ENCODE measurements around the gene CTNNA3.

CTNNA3 gene

GRCh38 chr10:66307826-66308225 is 1388.2 kb downstream of the CTNNA3 start:
- Histone ChIP-seq H3K9ac (ENCODE audit: low read length) (no peak overlapping the region), H3K9me2 (replicated peaks; ENCODE audit: insufficient read depth, low read length) (no peaks in the 10 kb centered on the region), H3K27me3 (ENCODE audit: low read length) (no peaks in the 10 kb centered on the region), H3K36me3 (ENCODE audit: low read length) (no peaks in the 10 kb centered on the region), H3K9me3 (ENCODE audit: insufficient read depth, low read length) (no peaks in the 10 kb centered on the region), H3K27ac (ENCODE audit: low read depth, low read length) (no peak overlapping the region), H3K4me3 (ENCODE audit: insufficient read depth, low read length, poor library complexity, severe bottlenecking) (no peak overlapping the region), H3K4me2 (ENCODE audit: low read depth, low read length, poor library complexity, severe bottlenecking) (no peak overlapping the region), H2AFZ (ENCODE audit: low read depth, low read length, severe bottlenecking) (no peak overlapping the region), H3K79me2 (ENCODE audit: insufficient read depth, low read length) (no peaks in the 10 kb centered on the region), H4K20me1 (ENCODE audit: low read depth, low read length) (no peaks in the 10 kb centered on the region), H3F3A (ENCODE audit: insufficient read depth) (no peaks in the 10 kb centered on the region)
- TF ChIP-seq CTCF (IDR thresholded peaks at IDR 0.05; ENCODE audit: insufficient read depth, low read length, poor library complexity, severe bottlenecking) (no peak), EZH2phosphoT487 (conservative IDR thresholded peaks at IDR 0.05; ENCODE audit: low read length) (no peak)

- no peak overlapping the region for H3K9ac ChIP-seq (ENCODE audit: low read length)
- no peaks in the 10 kb centered on the region for H3K27me3 ChIP-seq (ENCODE audit: low read length)
Measured at GRCh38 chr10:66301078-66301477, 1394.9 kb downstream of the CTNNA3 start.

GRCh38 chr10:66295602-66296001 is 1400.4 kb downstream of the CTNNA3 start:
- Histone ChIP-seq H3K4me2 (ENCODE audit: low read depth, low read length, poor library complexity, severe bottlenecking) (no peak overlapping the region), H3K9ac (ENCODE audit: low read length) (no peak overlapping the region), H2AFZ (ENCODE audit: low read depth, low read length, severe bottlenecking) (no peak overlapping the region), H3K27me3 (ENCODE audit: low read length) (no peaks in the 10 kb centered on the region), H3K27ac (ENCODE audit: low read depth, low read length) (no peak overlapping the region), H3F3A (ENCODE audit: insufficient read depth) (no peaks in the 10 kb centered on the region), H3K9me2 (replicated peaks; ENCODE audit: insufficient read depth, low read length) (no peaks in the 10 kb centered on the region), H4K20me1 (ENCODE audit: low read depth, low read length) (no peaks in the 10 kb centered on the region), H3K4me3 (ENCODE audit: insufficient read depth, low read length, poor library complexity, severe bottlenecking) (no peak overlapping the region), H3K79me2 (ENCODE audit: insufficient read depth, low read length) (no peaks in the 10 kb centered on the region), H3K9me3 (ENCODE audit: insufficient read depth, low read length) (no peaks in the 10 kb centered on the region), H3K36me3 (ENCODE audit: low read length) (no peaks in the 10 kb centered on the region)
- TF ChIP-seq EZH2phosphoT487 (conservative IDR thresholded peaks at IDR 0.05; ENCODE audit: low read length) (no peak), CTCF (IDR thresholded peaks at IDR 0.05; ENCODE audit: insufficient read depth, low read length, poor library complexity, severe bottlenecking) (no peak)

More at GRCh38 chr10:66301078-66301477, 1394.9 kb downstream of the CTNNA3 start:
- Histone ChIP-seq H4K20me1 (ENCODE audit: low read depth, low read length) (no peaks in the 10 kb centered on the region), H3K9me2 (replicated peaks; ENCODE audit: insufficient read depth, low read length) (no peaks in the 10 kb centered on the region), H3K4me3 (ENCODE audit: insufficient read depth, low read length, poor library complexity, severe bottlenecking) (no peak overlapping the region), H3K79me2 (ENCODE audit: insufficient read depth, low read length) (no peaks in the 10 kb centered on the region), H3K27ac (ENCODE audit: low read depth, low read length) (no peak overlapping the region), H3K36me3 (ENCODE audit: low read length) (no peaks in the 10 kb centered on the region), H3K9me3 (ENCODE audit: insufficient read depth, low read length) (no peaks in the 10 kb centered on the region), H3F3A (ENCODE audit: insufficient read depth) (no peaks in the 10 kb centered on the region), H2AFZ (ENCODE audit: low read depth, low read length, severe bottlenecking) (no peak overlapping the region), H3K4me2 (ENCODE audit: low read depth, low read length, poor library complexity, severe bottlenecking) (no peak overlapping the region)
- no peak for TF ChIP-seq EZH2phosphoT487 (conservative IDR thresholded peaks at IDR 0.05; ENCODE audit: low read length)

- Histone ChIP-seq H3K9me3 (ENCODE audit: insufficient read depth, low read length) (no peaks in the 10 kb centered on the region), H3K27ac (ENCODE audit: low read depth, low read length) (no peak overlapping the region), H3K27me3 (ENCODE audit: low read length) (no peaks in the 10 kb centered on the region), H3K79me2 (ENCODE audit: insufficient read depth, low read length) (no peaks in the 10 kb centered on the region), H3K9me2 (replicated peaks; ENCODE audit: insufficient read depth, low read length) (no peaks in the 10 kb centered on the region), H4K20me1 (ENCODE audit: low read depth, low read length) (no peaks in the 10 kb centered on the region), H3K4me2 (ENCODE audit: low read depth, low read length, poor library complexity, severe bottlenecking) (no peak overlapping the region), H3K4me3 (ENCODE audit: insufficient read depth, low read length, poor library complexity, severe bottlenecking) (no peak overlapping the region), H3K36me3 (ENCODE audit: low read length) (no peaks in the 10 kb centered on the region), H2AFZ (ENCODE audit: low read depth, low read length, severe bottlenecking) (no peak overlapping the region), H3F3A (ENCODE audit: insufficient read depth) (no peaks in the 10 kb centered on the region), H3K9ac (ENCODE audit: low read length) (no peak overlapping the region)
- TF ChIP-seq EZH2phosphoT487 (conservative IDR thresholded peaks at IDR 0.05; ENCODE audit: low read length): no peak
- no peak for TF ChIP-seq CTCF (IDR thresholded peaks at IDR 0.05; ENCODE audit: insufficient read depth, low read length, poor library complexity, severe bottlenecking)
Measured at GRCh38 chr10:66294538-66294937, 1401.5 kb downstream of the CTNNA3 start.
